Measurements from ENCODE around the gene MISP. TPM values are rescaled to one million over a fixed set of nuclear protein-coding genes. Genes with fewer than 3 reads are reported as not detected.
A peak's percentile ranks its signal among the peaks of the same experiment; 100 is the strongest.

MISP gene
- polyA plus RNA-seq, 2 of the 4 experiments (the other 2 are of a cell fraction), result 46.5 to 62.7 TPM

GRCh38 chr19:718251-718951, 32.5 kb upstream of the MISP start:
- CTCF ChIA-PET, result interaction anchor here (0.8 to 1.7 kb wide), 7 partner anchors 10 to 54 kb away, joined by 3 to 5 read pairs (median 4); no protein-coding TSS in a partner anchor
- 87% methylated on average over 21 of the region's 23 CpGs for WGBS (ENCODE audit: missing lambda C conversion rate)
- DNase-seq (ENCODE audit: low read depth in 1 of 2, low spot score in 1 of 2) (no peak), FAIRE-seq (no peak), ATAC-seq (peak in 1 of 2 experiments; percentile 31; a peak in 3 of 6 replicates)
- TF ChIP-seq HOXA7 (CRISPR knock-in tag; IDR thresholded peaks at IDR 0.05), result no peak
- no peak for TF ChIP-seq KDM5A (IDR thresholded peaks at IDR 0.05)
- peak; percentile 75 for TF ChIP-seq ZFP36 (IDR thresholded peaks at IDR 0.05; ENCODE audit: borderline replicate concordance, partially characterized antibody)
- POLR2A ChIA-PET, result no interaction called here
- H3K27ac ChIP-seq, result no peak overlapping the region
- no peak overlapping the region for H3K4me2 ChIP-seq
- peaks cover 7% of the 10 kb centered on the region; the same call in 2 of the 3 replicates for H3K9me3 ChIP-seq
- H3K4me3 ChIP-seq, result no peak overlapping the region
- no peaks in the 10 kb centered on the region for H3K4me1 ChIP-seq

GRCh38 chr19:718991-719512, 31.9 kb upstream of the MISP start:
- H3K4me2 ChIP-seq, result no peak overlapping the region
- POLR2A ChIA-PET, result no interaction called here
- H3K4me1 ChIP-seq, result no peaks in the 10 kb centered on the region
- peaks cover 7% of the 10 kb centered on the region; the same call in 2 of the 3 replicates for H3K9me3 ChIP-seq
- H3K4me3 ChIP-seq, result no peak overlapping the region
- ATAC-seq, result no peak
- CTCF ChIA-PET, result interaction anchor here (0.6 to 1.7 kb wide), 7 partner anchors 11 to 55 kb away, joined by 3 to 5 read pairs (median 4); no protein-coding TSS in a partner anchor
- TF ChIP-seq E2F6 (IDR thresholded peaks at IDR 0.05; ENCODE audit: borderline replicate concordance, low read depth) (no peak), CEBPB (IDR thresholded peaks at IDR 0.05) (peak; percentile 4 to 37; a peak in 1 of 4 replicates)
- no peak for DNase-seq (ENCODE audit: low read depth in 1 of 2, low spot score in 1 of 2)
- 73% methylated on average over 15 of the region's 54 CpGs for WGBS (ENCODE audit: missing lambda C conversion rate)
- no peak for FAIRE-seq
- H3K27ac ChIP-seq, result no peak overlapping the region

- POLR2A ChIA-PET, result no interaction called here
- no peak for TF ChIP-seq PHF8 (IDR thresholded peaks at IDR 0.05; ENCODE audit: borderline replicate concordance, low read depth)
- TF ChIP-seq KDM1A (IDR thresholded peaks at IDR 0.05; ENCODE audit: low read depth), result 0 out of 2 replicates have a peak, but pooled peaks have one; percentile 54
- no peak for ATAC-seq
Observed at GRCh38 chr19:719636-720344, 31.1 kb upstream of the MISP start.

GRCh38 chr19:720345-721160, 30.4 kb upstream of the MISP start:
- H3K27ac ChIP-seq, result no peak overlapping the region
- 90% methylated on average over 2 of the region's 58 CpGs for WGBS (ENCODE audit: missing lambda C conversion rate)
- H3K4me1 ChIP-seq, result no peaks in the 10 kb centered on the region
- POLR2A ChIA-PET, result no interaction called here
- no peak overlapping the region for H3K4me2 ChIP-seq
- no peak for DNase-seq (ENCODE audit: low read depth in 1 of 2, low spot score in 1 of 2)
- H3K4me3 ChIP-seq, result no peak overlapping the region
- peak; percentile 51 to 60; a peak in 4 of 6 replicates for ATAC-seq
- H3K9me3 ChIP-seq, result peaks cover 2% of the 10 kb centered on the region; the same call in 2 of the 3 replicates
- CTCF ChIA-PET, result interaction anchor here (1.5 kb wide), 1 partner anchor 21 kb away, joined by 5 read pairs; no protein-coding TSS in a partner anchor
- no peak for FAIRE-seq
- TF ChIP-seq JUNB (IDR thresholded peaks at IDR 0.05) (no peak), ZC3H11A (IDR thresholded peaks at IDR 0.05) (no peak), SMC3 (IDR thresholded peaks at IDR 0.05) (no peak), ESRRA (IDR thresholded peaks at IDR 0.05; ENCODE audit: borderline replicate concordance, low read length) (no peak), RCOR1 (IDR thresholded peaks at IDR 0.05; ENCODE audit: low read depth, low read length) (no peak), CTCF (IDR thresholded peaks at IDR 0.05) (no peak), RFX5 (IDR thresholded peaks at IDR 0.05) (no peak), HDAC2 (IDR thresholded peaks at IDR 0.05) (no peak), JUN (IDR thresholded peaks at IDR 0.05) (no peak), NR3C1 (IDR thresholded peaks at IDR 0.05) (no peak), CHD2 (IDR thresholded peaks at IDR 0.05; ENCODE audit: low read length, partially characterized antibody) (no peak), CHD4 (IDR thresholded peaks at IDR 0.05; ENCODE audit: borderline replicate concordance) (no peak), HOXB13 (CRISPR knock-in tag; IDR thresholded peaks at IDR 0.05; ENCODE audit: low read depth) (no peak), RARB (CRISPR knock-in tag; IDR thresholded peaks at IDR 0.05) (no peak), HMGXB4 (CRISPR knock-in tag; IDR thresholded peaks at IDR 0.05; ENCODE audit: borderline replicate concordance) (no peak)

More at GRCh38 chr19:719636-720344, 31.1 kb upstream of the MISP start:
- H3K4me3 ChIP-seq, result no peak overlapping the region
- no peak for DNase-seq (ENCODE audit: low read depth in 1 of 2, low spot score in 1 of 2)
- peaks cover 7% of the 10 kb centered on the region; the same call in 2 of the 3 replicates for H3K9me3 ChIP-seq
- CTCF ChIA-PET, result interaction anchor here (0.6 to 1.0 kb wide), 3 partner anchors 12 to 22 kb away, joined by 3 to 5 read pairs (median 4); no protein-coding TSS in a partner anchor
- H3K27ac ChIP-seq, result no peak overlapping the region
- no peaks in the 10 kb centered on the region for H3K4me1 ChIP-seq
- H3K4me2 ChIP-seq, result no peak overlapping the region
- 92% methylated on average over 31 of the region's 79 CpGs for WGBS (ENCODE audit: missing lambda C conversion rate)
- no peak for FAIRE-seq
